Trophoblast cell (in vitro differentiated cells and primary cell): Measurements from ENCODE around the gene PSMC3.
A peak's percentile ranks its signal among the peaks of the same experiment; 100 is the strongest.

ENCODE experiments used
- DNase-seq, 2 donors: peaks; one replicate each; pipeline ENCODE4 v3.0.0-alpha.2; 2016
- H2AFZ ChIP-seq: 2 replicates; pipeline ENCODE4 v1.6.1; 2013; ENCODE audit warnings: low read length, moderate library complexity, mild to moderate bottlenecking; ENCODE audit not compliant: insufficient read depth, poor library complexity
- H2AK5ac ChIP-seq: 2 replicates; pipeline ENCODE4 v1.6.1; 2013; ENCODE audit warnings: mild to moderate bottlenecking, low read length
- H2BK120ac ChIP-seq: 2 replicates; pipeline ENCODE4 v1.6.1; 2013; ENCODE audit warnings: low read length, mild to moderate bottlenecking, moderate library complexity; ENCODE audit not compliant: insufficient read depth, poor library complexity
- H2BK12ac ChIP-seq: 2 replicates; pipeline ENCODE4 v1.6.1; 2013; ENCODE audit warnings: mild to moderate bottlenecking, low read length, moderate library complexity
- H2BK5ac ChIP-seq: 2 replicates; pipeline ENCODE4 v1.6.1; 2013; ENCODE audit warnings: low read length, low read depth, moderate library complexity, mild to moderate bottlenecking; ENCODE audit not compliant: poor library complexity
- H3K14ac ChIP-seq: 2 replicates; pipeline ENCODE4 v1.6.1; 2013; ENCODE audit warnings: mild to moderate bottlenecking, low read length
- H3K18ac ChIP-seq: 2 replicates; pipeline ENCODE4 v1.6.1; 2013; ENCODE audit warnings: mild to moderate bottlenecking, low read length
- H3K23ac ChIP-seq: 2 replicates; pipeline ENCODE4 v1.6.1; 2013; ENCODE audit warnings: low read length
- H3K27ac ChIP-seq: 2 replicates; pipeline ENCODE4 v1.5.1; 2013; ENCODE audit warnings: low read depth, mild to moderate bottlenecking, inconsistent platforms, low read length, moderate library complexity
- H3K27me3 ChIP-seq: 2 replicates; pipeline ENCODE4 v1.6.1; 2013; ENCODE audit warnings: inconsistent platforms, mild to moderate bottlenecking, low read length, moderate library complexity; ENCODE audit not compliant: insufficient read depth
- H3K36me3 ChIP-seq, 2 experiments: 1 replicate in 1 of 2; 2 replicates in 1 of 2; pipeline ENCODE4 v1.6.1; 2013; ENCODE audit warnings: low read length in 2 of 2, mild to moderate bottlenecking in 2 of 2, moderate library complexity in 1 of 2; ENCODE audit not compliant: insufficient read depth in 2 of 2, control insufficient read depth in 1 of 2
- H3K4ac ChIP-seq: 2 replicates; pipeline ENCODE4 v1.6.1; 2013; ENCODE audit warnings: low read depth, mild to moderate bottlenecking, low read length, moderate library complexity
- H3K4me1 ChIP-seq, 2 experiments: 1 replicate in 1 of 2; 2 replicates in 1 of 2; pipeline ENCODE4 v1.6.1; 2013; ENCODE audit warnings: low read length in 2 of 2, mild to moderate bottlenecking in 2 of 2, moderate library complexity in 1 of 2; ENCODE audit not compliant: insufficient read depth in 2 of 2, control insufficient read depth in 1 of 2
- H3K4me2 ChIP-seq: 2 replicates; pipeline ENCODE4 v1.6.1; 2013; ENCODE audit warnings: inconsistent platforms, mild to moderate bottlenecking, low read length, moderate library complexity
- H3K4me3 ChIP-seq: 2 replicates; pipeline ENCODE4 v1.5.1; 2013; ENCODE audit warnings: mild to moderate bottlenecking, low read depth, low read length, inconsistent platforms
- H3K79me1 ChIP-seq: one replicate; pipeline ENCODE4 v1.6.1; 2013; ENCODE audit warnings: low read length
- H3K79me2 ChIP-seq: 2 replicates; pipeline ENCODE4 v1.6.1; 2013; ENCODE audit warnings: low read length, mild to moderate bottlenecking; ENCODE audit not compliant: control insufficient read depth, insufficient read depth, poor library complexity
- H3K9ac ChIP-seq: 2 replicates; pipeline ENCODE4 v1.6.1; 2013; ENCODE audit warnings: mild to moderate bottlenecking, low read length
- H3K9me3 ChIP-seq: 2 replicates; pipeline ENCODE4 v1.6.1; 2013; ENCODE audit warnings: low read depth, mild to moderate bottlenecking, control low read depth, inconsistent platforms, low read length; ENCODE audit not compliant: insufficient read depth
- H4K12ac ChIP-seq: 2 replicates; pipeline ENCODE4 v1.6.1; 2013; ENCODE audit warnings: low read depth, mild to moderate bottlenecking, low read length, moderate library complexity
- H4K8ac ChIP-seq: 2 replicates; pipeline ENCODE4 v1.6.1; 2013; ENCODE audit warnings: low read depth, mild to moderate bottlenecking, low read length, moderate library complexity
- H4K91ac ChIP-seq: one replicate; pipeline ENCODE4 v1.6.1; 2013; ENCODE audit warnings: low read depth, mild to moderate bottlenecking, low read length, moderate library complexity
- WGBS: extraction: QIAGEN DNeasy Blood & Tissue Kit; methylation state at CpG from one replicate; pipeline ENCODE4 v1.1.7; 2013; ENCODE audit warnings: missing lambda C conversion rate; ENCODE audit not compliant: insufficient read length, insufficient coverage; ENCODE audit errors: extremely low coverage; 5-methylcytosine and 5-hydroxymethylcytosine counted together

Gene PSMC3

GRCh38 chr11:47399860-47400767 is 26.1 kb downstream of the PSMC3 start:
- Histone ChIP-seq H3K4me3 (peak overlapping the region; percentile 64), H3K4me1 (peaks cover 0 to 4% of the 10 kb centered on the region in 2 experiments), H2BK5ac (no peak overlapping the region), H3K79me2 (peaks cover 3% of the 10 kb centered on the region), H3K4ac (peak overlapping the region; percentile 40), H3K23ac (no peak overlapping the region), H4K91ac (peak overlapping the region; percentile 84), H3K36me3 (no peaks in the 10 kb centered on the region), H3K27ac (no peak overlapping the region), H3K9ac (peak overlapping the region; percentile 63), H3K9me3 (no peaks in the 10 kb centered on the region), H3K79me1 (peaks cover 3% of the 10 kb centered on the region), H2AK5ac (peak overlapping the region; percentile 41), H2BK120ac (peak overlapping the region; percentile 71), H3K18ac (peak overlapping the region; percentile 54), H3K27me3 (no peaks in the 10 kb centered on the region), H2AFZ (peak overlapping the region; percentile 84), H3K4me2 (peak overlapping the region; percentile 79), H2BK12ac (no peak overlapping the region), H4K12ac (peak overlapping the region; percentile 88), H4K8ac (peak overlapping the region; percentile 95), H3K14ac (peak overlapping the region; percentile 89)
- DNase-seq, result no peak
- WGBS, result no CpG with 5 or more reads among the region's 47 CpGs

DNA sequence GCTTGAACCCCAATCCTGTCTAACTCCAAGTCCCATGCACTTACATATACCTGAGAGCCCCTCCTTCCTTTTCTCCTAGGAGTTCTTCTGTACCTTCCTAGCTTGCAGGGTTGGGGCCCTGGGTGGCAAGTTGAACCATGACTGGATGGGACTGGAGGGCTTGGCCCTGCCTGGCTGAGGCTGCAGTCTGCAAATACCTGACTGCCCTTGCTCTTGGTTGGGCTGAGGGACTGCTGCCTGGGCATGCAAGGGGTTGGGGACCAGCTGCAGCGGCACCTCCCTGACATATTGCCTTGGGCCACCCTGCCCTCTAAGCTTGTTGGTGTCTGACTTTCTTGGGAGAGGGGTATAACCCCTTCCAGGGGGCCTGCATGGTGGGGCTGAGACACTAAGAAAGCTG is 27.7 kb downstream of the PSMC3 start:
- no peak overlapping the region for H3K27ac ChIP-seq
- DNase-seq, result no peak
- H3K9ac ChIP-seq, result no peak overlapping the region

DNA sequence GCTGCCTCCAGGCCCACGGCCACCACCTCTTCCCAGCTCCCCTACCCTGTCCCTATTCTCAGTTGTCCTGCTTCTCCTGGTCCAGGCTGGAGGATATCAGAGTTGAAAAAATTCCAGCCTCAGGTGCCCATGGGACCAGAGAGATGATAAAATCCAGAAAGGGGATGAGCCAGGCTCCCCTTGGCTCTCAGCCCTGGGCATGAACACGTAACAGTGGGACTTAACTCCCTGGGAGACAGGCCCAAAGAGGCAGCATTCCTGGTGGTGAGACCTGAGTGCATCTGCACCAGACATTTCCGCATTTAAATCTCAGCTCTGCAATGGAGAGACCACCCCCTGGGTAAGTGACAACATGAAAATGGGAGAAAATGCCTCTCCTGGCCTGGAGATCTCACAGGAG is 28.2 kb downstream of the PSMC3 start:
- Histone ChIP-seq H3K4me3 (no peak overlapping the region), H3K79me1 (peaks cover 3% of the 10 kb centered on the region), H3K27me3 (no peaks in the 10 kb centered on the region), H4K8ac (no peak overlapping the region), H3K18ac (no peak overlapping the region), H3K4me2 (no peak overlapping the region), H3K4me1 (peaks cover 0 to 4% of the 10 kb centered on the region in 2 experiments), H3K9ac (no peak overlapping the region), H3K14ac (no peak overlapping the region), H3K27ac (no peak overlapping the region), H2AFZ (no peak overlapping the region), H2BK120ac (no peak overlapping the region), H2BK12ac (no peak overlapping the region), H3K23ac (no peak overlapping the region), H2AK5ac (no peak overlapping the region), H3K79me2 (peaks cover 3% of the 10 kb centered on the region), H4K12ac (no peak overlapping the region), H3K9me3 (no peaks in the 10 kb centered on the region), H2BK5ac (no peak overlapping the region), H3K36me3 (no peaks in the 10 kb centered on the region), H3K4ac (no peak overlapping the region), H4K91ac (no peak overlapping the region)
- no peak for DNase-seq
- WGBS, result no CpG with 5 or more reads among the region's 3 CpGs

More for the DNA sequence above, 27.7 kb downstream of the PSMC3 start:
- no peak overlapping the region for H4K12ac ChIP-seq
- H2BK120ac ChIP-seq, result no peak overlapping the region
- no peak overlapping the region for H3K4me3 ChIP-seq
- no peak overlapping the region for H2BK12ac ChIP-seq
- no peaks in the 10 kb centered on the region for H3K27me3 ChIP-seq
- no peak overlapping the region for H2BK5ac ChIP-seq
- WGBS, result no CpG with 5 or more reads among the region's 1 CpG
- H3K4me2 ChIP-seq, result no peak overlapping the region
- H3K18ac ChIP-seq, result no peak overlapping the region
- no peak overlapping the region for H4K91ac ChIP-seq
- H4K8ac ChIP-seq, result no peak overlapping the region
- H3K36me3 ChIP-seq, result no peaks in the 10 kb centered on the region
- H2AK5ac ChIP-seq, result no peak overlapping the region
- no peak overlapping the region for H3K4ac ChIP-seq
- no peak overlapping the region for H3K14ac ChIP-seq
- no peaks in the 10 kb centered on the region for H3K9me3 ChIP-seq
- H3K4me1 ChIP-seq, result peaks cover 0 to 4% of the 10 kb centered on the region in 2 experiments
- peaks cover 3% of the 10 kb centered on the region for H3K79me1 ChIP-seq
- no peak overlapping the region for H2AFZ ChIP-seq
- peaks cover 3% of the 10 kb centered on the region for H3K79me2 ChIP-seq
- no peak overlapping the region for H3K23ac ChIP-seq

DNA sequence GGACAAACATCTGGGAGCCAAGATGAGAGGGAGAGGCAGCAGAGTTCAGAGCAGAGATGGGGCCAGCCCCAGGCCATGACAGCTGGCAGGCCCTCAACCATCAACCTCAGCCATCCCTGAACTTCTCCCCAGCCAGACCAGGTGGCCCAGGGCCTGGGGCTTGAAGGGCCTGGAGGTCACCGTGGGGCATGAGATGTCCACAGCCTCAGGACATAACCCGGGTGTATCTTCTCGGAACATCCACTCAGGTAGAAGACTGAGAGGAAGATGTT is 30.3 kb downstream of the PSMC3 start:
- Histone ChIP-seq H3K9ac (no peak overlapping the region), H3K79me2 (peaks cover 3% of the 10 kb centered on the region), H2AFZ (no peak overlapping the region), H3K18ac (no peak overlapping the region), H4K12ac (no peak overlapping the region), H3K27me3 (no peaks in the 10 kb centered on the region), H2BK5ac (no peak overlapping the region), H3K4me1 (peaks cover 0 to 4% of the 10 kb centered on the region in 2 experiments), H3K14ac (no peak overlapping the region), H3K4ac (no peak overlapping the region), H2BK12ac (no peak overlapping the region), H3K4me2 (no peak overlapping the region), H3K23ac (no peak overlapping the region), H2AK5ac (no peak overlapping the region), H4K8ac (no peak overlapping the region), H2BK120ac (no peak overlapping the region), H3K79me1 (peaks cover 3% of the 10 kb centered on the region), H3K9me3 (no peaks in the 10 kb centered on the region), H3K36me3 (no peaks in the 10 kb centered on the region), H3K4me3 (no peak overlapping the region), H4K91ac (no peak overlapping the region), H3K27ac (no peak overlapping the region)
- DNase-seq, result no peak
- WGBS, result no CpG with 5 or more reads among the region's 3 CpGs
